ENCODE measurements around the gene TM6SF1. TPM values are rescaled to one million over a fixed set of nuclear protein-coding genes. Genes with fewer than 3 reads are reported as not detected.

TM6SF1 gene
- total RNA-seq, 1 donor from 2014 or later: 35.1 TPM

GRCh38 chr15:83170474-83171165 is 63.2 kb downstream of the TM6SF1 start:
- no peak for DNase-seq (ENCODE audit: low read depth, low spot score)

- no peak for DNase-seq (ENCODE audit: low read depth, low spot score)
Measured at GRCh38 chr15:83174891-83175290, 67.4 kb downstream of the TM6SF1 start.

DNA sequence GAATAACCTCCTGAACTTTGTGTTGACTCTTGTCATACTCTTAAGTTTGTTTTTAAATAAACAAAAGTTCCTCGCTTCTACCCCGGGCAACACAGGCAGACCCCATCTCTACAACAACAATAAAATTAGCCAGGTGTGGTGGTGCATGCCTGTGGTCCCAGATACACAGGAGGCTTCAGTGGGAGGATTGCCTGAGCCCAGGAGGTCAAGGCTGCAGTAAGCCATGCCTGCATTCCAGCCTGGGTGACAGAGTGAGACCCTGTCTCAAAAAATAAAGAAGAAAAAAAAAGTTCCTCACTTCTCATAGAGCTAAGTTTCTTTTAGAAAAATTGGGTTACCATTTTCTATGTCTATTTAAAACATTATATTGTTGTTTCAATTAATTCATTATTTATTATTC is 70.9 kb downstream of the TM6SF1 start:
- no peak for DNase-seq (ENCODE audit: low read depth, low spot score)

DNA sequence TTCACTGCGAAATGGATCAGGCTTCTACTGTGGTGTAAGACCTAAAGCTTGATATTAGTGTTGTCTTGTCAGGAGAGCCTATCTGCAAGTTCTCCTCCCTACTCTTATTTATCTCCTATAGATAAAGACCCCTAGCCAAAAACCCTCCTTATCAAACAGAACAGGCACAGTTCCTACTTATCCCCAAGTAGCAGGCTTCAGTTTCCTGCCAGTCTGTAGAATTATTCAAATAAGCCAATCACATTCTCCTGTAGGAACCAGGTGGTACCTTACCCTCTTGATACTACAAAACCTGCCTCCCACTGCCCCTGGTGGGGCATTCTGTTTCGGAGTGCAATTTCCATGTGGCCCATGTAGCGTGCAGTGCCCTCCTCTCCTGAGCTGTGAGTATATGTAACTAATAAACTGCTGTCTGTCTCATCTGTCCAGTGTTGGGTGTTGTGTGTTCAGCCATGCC is 71.5 kb downstream of the TM6SF1 start:
- no peak for DNase-seq (ENCODE audit: low read depth, low spot score)

DNA sequence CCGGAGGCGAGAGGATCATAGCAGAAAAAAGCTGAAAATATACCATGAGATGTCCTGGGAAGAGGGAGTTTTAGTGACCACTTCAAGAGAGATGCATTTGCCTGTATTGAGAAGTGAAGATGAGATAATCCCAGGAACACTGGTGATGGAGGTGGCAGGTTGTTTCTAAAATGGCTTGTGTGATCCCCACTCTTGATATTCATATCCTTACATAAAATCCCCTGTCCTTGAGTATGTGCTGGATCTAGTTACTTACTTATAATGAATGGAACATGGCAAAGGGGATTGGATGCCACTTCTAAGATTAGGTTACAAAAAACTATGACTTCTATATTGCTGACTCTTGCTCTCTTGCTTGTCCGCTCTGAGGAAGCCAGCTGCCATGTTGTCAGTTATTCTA is 78.1 kb downstream of the TM6SF1 start:
- no peak for DNase-seq (ENCODE audit: low read depth, low spot score)

Other genes with a start within 250 kb of the TM6SF1 start
- gene HOMER2, start 154.9 kb upstream of the TM6SF1 start, total RNA-seq: 0.40 and 0.46 TPM in 2 replicates
- gene RAMAC, start 121.4 kb upstream of the TM6SF1 start, total RNA-seq: 23.2 and 28.3 TPM in 2 replicates
- gene C15orf40, start 96.0 kb upstream of the TM6SF1 start, total RNA-seq: 10.6 and 17.5 TPM in 2 replicates
- gene BTBD1, start 40.4 kb upstream of the TM6SF1 start, total RNA-seq: 115 and 126 TPM in 2 replicates
- gene HDGFL3, start 100.2 kb downstream of the TM6SF1 start, total RNA-seq: 86.5 and 88.7 TPM in 2 replicates
- 14.2 and 25.0 TPM in 2 replicates for gene BNC1, start 177.0 kb downstream of the TM6SF1 start, total RNA-seq